IMR-90 (cell line): ENCODE measurements around the gene AFG1L.

Experiments used
- CEBPB ChIP-seq: IDR thresholded peaks from 2 replicates; pipeline ENCODE4 v1.6.1; 2012; ENCODE audit warnings: low read depth, low read length, improper control_type of control experiment
- CHD1 ChIP-seq: IDR thresholded peaks from 2 replicates; pipeline ENCODE4 v1.6.1; 2012; ENCODE audit warnings: low read depth, low read length, improper control_type of control experiment
- FOS ChIP-seq: fragments of 150-350 bp; IDR thresholded peaks from 2 replicates; pipeline ENCODE4 v1.6.1; 2016; ENCODE audit warnings: low read depth, low read length
- MAFK ChIP-seq: IDR thresholded peaks from 2 replicates; pipeline ENCODE4 v1.6.1; 2012; ENCODE audit warnings: low read depth, low read length, improper control_type of control experiment
- MAZ ChIP-seq: IDR thresholded peaks from 2 replicates; pipeline ENCODE4 v1.6.1; 2012; ENCODE audit warnings: low read depth, mild to moderate bottlenecking, low read length, improper control_type of control experiment, moderate library complexity, borderline replicate concordance
- MXI1 ChIP-seq: IDR thresholded peaks from 2 replicates; pipeline ENCODE4 v1.6.1; 2012; ENCODE audit warnings: low read depth, mild to moderate bottlenecking, low read length, moderate library complexity, borderline replicate concordance
- POLR2A ChIP-seq: IDR thresholded peaks from 2 replicates; pipeline ENCODE4 v1.6.1; 2012; ENCODE audit warnings: mild to moderate bottlenecking, low read depth, low read length
- RAD21 ChIP-seq: IDR thresholded peaks from 2 replicates; pipeline ENCODE4 v1.6.1; 2012; ENCODE audit warnings: low read length, improper control_type of control experiment
- RFX5 ChIP-seq: IDR thresholded peaks from 2 replicates; pipeline ENCODE4 v1.8.0; 2012; ENCODE audit warnings: low read depth, mild to moderate bottlenecking, low read length, moderate library complexity
- TF ChIP-seq, protein P1 (sequence below): conservative IDR thresholded peaks from 2 replicates; pipeline ENCODE4 v1.5.1; 2012; ENCODE audit warnings: mild to moderate bottlenecking, low read depth, low read length, improper control_type of control experiment
- TF ChIP-seq, protein P2 (sequence below): fragments of 150-350 bp; IDR thresholded peaks from 2 replicates; pipeline ENCODE4 v1.6.1; 2017; ENCODE audit warnings: mild to moderate bottlenecking, antibody characterized with exemption, low read length, low read depth
- TF ChIP-seq, protein P3 (sequence below): fragments of 150-350 bp; IDR thresholded peaks from 2 replicates; pipeline ENCODE4 v1.6.1; 2016; ENCODE audit warnings: low read depth, mild to moderate bottlenecking, low read length, moderate library complexity, borderline replicate concordance

DNA sequence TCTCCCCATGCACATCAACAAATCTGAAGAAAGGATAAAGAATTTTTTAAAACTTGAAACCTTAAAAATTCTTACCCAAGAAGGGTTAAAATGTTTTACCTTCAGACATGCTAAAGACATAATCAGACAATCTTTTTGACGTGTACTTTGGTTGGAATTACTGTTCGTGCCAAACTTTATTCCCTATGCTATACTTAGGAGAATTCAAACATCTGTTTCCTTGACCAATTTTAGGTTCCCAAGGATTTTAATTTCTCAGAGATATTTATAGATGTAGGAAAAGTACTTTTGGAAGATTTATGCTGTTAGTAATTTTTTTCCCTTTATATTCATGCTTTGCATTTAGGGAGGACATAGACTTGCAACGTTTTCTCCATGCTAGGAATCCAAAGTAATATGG is 108.4 kb downstream of the AFG1L start:
- TF ChIP-seq, protein P1, sequence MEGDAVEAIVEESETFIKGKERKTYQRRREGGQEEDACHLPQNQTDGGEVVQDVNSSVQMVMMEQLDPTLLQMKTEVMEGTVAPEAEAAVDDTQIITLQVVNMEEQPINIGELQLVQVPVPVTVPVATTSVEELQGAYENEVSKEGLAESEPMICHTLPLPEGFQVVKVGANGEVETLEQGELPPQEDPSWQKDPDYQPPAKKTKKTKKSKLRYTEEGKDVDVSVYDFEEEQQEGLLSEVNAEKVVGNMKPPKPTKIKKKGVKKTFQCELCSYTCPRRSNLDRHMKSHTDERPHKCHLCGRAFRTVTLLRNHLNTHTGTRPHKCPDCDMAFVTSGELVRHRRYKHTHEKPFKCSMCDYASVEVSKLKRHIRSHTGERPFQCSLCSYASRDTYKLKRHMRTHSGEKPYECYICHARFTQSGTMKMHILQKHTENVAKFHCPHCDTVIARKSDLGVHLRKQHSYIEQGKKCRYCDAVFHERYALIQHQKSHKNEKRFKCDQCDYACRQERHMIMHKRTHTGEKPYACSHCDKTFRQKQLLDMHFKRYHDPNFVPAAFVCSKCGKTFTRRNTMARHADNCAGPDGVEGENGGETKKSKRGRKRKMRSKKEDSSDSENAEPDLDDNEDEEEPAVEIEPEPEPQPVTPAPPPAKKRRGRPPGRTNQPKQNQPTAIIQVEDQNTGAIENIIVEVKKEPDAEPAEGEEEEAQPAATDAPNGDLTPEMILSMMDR, result no peak
- TF ChIP-seq POLR2A (no peak), RAD21 (no peak), MXI1 (no peak), RFX5 (no peak), FOS (no peak), CEBPB (no peak), MAZ (no peak), CHD1 (no peak), MAFK (no peak)
- TF ChIP-seq, protein P2, sequence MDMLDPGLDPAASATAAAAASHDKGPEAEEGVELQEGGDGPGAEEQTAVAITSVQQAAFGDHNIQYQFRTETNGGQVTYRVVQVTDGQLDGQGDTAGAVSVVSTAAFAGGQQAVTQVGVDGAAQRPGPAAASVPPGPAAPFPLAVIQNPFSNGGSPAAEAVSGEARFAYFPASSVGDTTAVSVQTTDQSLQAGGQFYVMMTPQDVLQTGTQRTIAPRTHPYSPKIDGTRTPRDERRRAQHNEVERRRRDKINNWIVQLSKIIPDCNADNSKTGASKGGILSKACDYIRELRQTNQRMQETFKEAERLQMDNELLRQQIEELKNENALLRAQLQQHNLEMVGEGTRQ, result no peak
- TF ChIP-seq, protein P3, sequence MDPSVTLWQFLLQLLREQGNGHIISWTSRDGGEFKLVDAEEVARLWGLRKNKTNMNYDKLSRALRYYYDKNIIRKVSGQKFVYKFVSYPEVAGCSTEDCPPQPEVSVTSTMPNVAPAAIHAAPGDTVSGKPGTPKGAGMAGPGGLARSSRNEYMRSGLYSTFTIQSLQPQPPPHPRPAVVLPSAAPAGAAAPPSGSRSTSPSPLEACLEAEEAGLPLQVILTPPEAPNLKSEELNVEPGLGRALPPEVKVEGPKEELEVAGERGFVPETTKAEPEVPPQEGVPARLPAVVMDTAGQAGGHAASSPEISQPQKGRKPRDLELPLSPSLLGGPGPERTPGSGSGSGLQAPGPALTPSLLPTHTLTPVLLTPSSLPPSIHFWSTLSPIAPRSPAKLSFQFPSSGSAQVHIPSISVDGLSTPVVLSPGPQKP, result no peak
